ENCODE results near the gene CRLF3. TPM values are rescaled to one million over a fixed set of nuclear protein-coding genes. Genes with fewer than 3 reads are reported as not detected.

The CRLF3 gene
- total and polyA plus RNA-seq, 4 experiments from 2014 or later, result 92.7 to 123 (median 108) TPM

DNA sequence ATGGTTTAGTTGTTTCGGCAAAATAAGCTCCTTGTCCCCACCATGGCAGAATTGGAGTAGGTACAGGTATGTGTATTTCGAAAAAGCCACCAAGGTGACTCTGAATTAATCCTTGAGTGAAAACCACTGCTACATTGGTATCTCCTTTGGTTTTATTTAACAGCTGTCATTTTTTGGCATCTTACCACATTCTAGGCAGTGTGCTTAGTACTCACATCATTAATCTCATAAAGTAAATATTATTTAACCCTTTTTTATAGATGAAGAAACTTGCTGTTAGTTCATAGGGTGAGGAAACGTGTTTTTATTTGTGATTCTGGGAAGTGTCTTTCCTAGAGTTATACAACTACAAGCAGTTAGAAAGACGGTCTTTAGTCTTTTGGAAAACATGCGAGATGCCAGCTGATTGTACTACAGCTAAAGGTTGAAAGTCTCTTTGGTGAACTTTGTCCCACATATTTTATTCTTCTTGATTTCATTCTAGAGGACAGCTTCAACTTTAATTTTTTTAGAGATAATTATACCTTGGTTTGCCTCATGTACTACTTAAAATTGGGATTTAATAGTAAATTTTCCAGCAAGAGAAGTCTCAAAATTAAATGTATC lies 13.8 kb upstream of the CRLF3 start:
- H3K36me3 Mint-ChIP-seq, result peaks cover 9 to 10% of the 10 kb centered on the region in 2 donors
- intact Hi-C loops (cut with micrococcal nuclease), result no loop called here

DNA sequence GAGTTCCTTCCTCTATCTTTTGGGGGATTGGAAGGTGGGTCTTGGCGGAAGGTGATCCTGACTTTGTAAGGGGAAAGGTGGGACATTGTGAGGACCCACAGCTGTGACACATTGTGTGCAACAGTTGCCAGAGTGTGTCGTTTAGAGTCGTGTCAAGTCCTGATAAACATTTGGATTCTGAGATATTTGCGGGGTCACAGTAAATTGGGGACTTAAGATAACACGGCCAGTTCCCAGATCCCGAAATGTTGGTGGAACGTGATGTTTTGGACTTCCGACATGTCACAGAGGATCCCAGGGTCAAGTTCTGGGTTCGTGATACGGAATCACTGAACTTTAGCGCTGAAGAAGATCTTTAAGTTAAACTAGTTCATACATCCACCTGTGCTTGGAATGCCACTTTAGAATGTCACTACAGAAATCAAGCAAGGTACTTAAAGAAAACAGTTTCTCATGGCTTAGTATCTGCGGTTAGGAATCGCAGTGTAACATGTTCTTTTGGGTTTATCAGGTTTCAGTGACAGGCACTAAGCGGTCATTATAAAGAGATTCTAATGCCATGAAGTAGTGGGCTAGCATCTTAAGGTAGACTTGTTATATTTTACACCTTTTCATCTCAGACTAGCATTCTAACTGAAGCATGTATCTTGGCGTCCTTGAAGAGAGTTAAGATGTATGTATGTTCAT lies 8.1 kb upstream of the CRLF3 start:
- Histone ChIP-seq H3K4me3 (ENCODE audit: low read length in 2 of 2) (peak overlapping the region; percentile 45 to 87), H3K27ac (ENCODE audit: low read depth, low read length) (peak overlapping the region; percentile 73), H3K36me3 (ENCODE audit: insufficient read depth, low read length) (no peaks in the 10 kb centered on the region), H3K4me1 (ENCODE audit: insufficient read depth, low read length) (peaks cover 17% of the 10 kb centered on the region), H3K9me3 (ENCODE audit: control insufficient read depth in 1 of 2, low read length in 2 of 2) (no peaks in the 10 kb centered on the region), H3K27me3 (ENCODE audit: insufficient read depth, low read length) (no peaks in the 10 kb centered on the region)
- ChIA-PET CTCF (ENCODE audit: partially characterized antibody) (interaction anchor here (1.2 to 1.3 kb wide), 2 partner anchors 8 to 25 kb away, joined by 3 to 4 read pairs; partner anchors contain the start of gene CRLF3), POLR2A (ENCODE audit: partially characterized antibody) (interaction anchor here (0.8 to 2.1 kb wide), 4 partner anchors 8 to 123 kb away, joined by 3 to 5 read pairs (median 4); no protein-coding TSS in a partner anchor)
- peaks cover 18 to 26% (median 24%) of the 10 kb centered on the region in 4 donors for H3K4me1 Mint-ChIP-seq
- peak overlapping the region; percentile 83 to 97 (median 95) for H3K27ac Mint-ChIP-seq
- no peaks in the 10 kb centered on the region for H3K27me3 Mint-ChIP-seq
- peak overlapping the region; percentile 97 to 100 (median 98) for H3K4me3 Mint-ChIP-seq
- DNase-seq, result no peak
- H3K9me3 Mint-ChIP-seq, result peaks cover 0 to 5% (median 0%) of the 10 kb centered on the region in 8 donors
- intact Hi-C loops (cut with micrococcal nuclease), result loop anchor here (1.0 kb wide), 1 partner anchor 8 kb away; the partner anchor contains the start of gene CRLF3
- peaks cover 3 to 11% of the 10 kb centered on the region in 2 donors for H3K36me3 Mint-ChIP-seq

More for the DNA sequence above, 13.8 kb upstream of the CRLF3 start:
- Mint-ChIP-seq H3K27ac (no peak overlapping the region), H3K9me3 (no peaks in the 10 kb centered on the region), H3K4me3 (no peak overlapping the region), H3K27me3 (no peaks in the 10 kb centered on the region), H3K4me1 (no peaks in the 10 kb centered on the region)
- ChIA-PET POLR2A (ENCODE audit: partially characterized antibody) (no interaction called here), CTCF (ENCODE audit: partially characterized antibody) (interaction anchor here (3.7 kb wide), 1 partner anchor 13 kb away, joined by 15 read pairs; the partner anchor contains the start of gene CRLF3)
- Histone ChIP-seq H3K9me3 (ENCODE audit: control insufficient read depth in 1 of 2, low read length in 2 of 2) (no peaks in the 10 kb centered on the region), H3K27me3 (ENCODE audit: insufficient read depth, low read length) (no peaks in the 10 kb centered on the region), H3K27ac (ENCODE audit: low read depth, low read length) (no peak overlapping the region), H3K4me3 (ENCODE audit: low read length in 2 of 2) (no peak overlapping the region), H3K4me1 (ENCODE audit: insufficient read depth, low read length) (no peaks in the 10 kb centered on the region), H3K36me3 (ENCODE audit: insufficient read depth, low read length) (no peaks in the 10 kb centered on the region)
- no peak for DNase-seq

DNA sequence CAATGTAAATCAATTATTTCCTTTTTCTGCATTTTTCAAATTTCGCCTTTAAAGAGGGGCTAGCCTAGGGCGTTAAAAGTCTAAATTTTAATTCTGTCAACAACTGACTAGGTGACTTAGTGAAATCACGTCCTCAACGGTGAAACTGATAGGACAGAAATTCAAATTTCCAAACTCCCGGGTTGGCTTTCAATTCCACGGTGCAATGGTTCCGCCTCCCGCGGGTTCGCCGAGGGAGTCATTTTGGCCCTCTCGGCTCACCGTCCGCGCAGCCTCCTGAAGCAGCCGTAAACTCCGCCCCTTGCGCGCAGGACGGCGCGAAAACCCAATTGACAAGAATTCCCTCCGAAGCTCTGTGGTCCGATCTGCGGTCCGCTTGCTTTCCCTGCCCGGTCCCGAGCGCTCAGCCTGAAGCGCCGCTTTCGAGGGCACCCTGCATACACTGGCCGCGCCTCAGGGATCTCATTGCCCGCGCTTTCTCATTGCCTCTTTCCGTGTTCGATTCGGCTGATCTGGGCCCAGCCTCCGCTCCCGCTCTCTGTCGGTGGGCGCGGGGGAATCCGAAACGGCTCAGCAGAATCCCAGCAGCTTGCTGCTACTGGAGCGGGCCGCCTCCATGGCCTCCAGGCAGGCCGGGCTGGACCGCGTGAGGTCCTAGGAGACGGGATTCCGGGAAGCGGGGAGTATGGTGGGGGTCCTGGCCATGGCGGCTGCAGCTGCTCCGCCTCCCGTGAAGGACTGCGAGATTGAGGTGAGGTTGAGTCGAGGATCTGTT lies 7.4 kb upstream of the CRLF3 start, which contains the start of gene ATAD5:
Gene ATAD5 (plus strand): TSS at position 304 of the 775 bp plus-strand sequence. CDS start 382 bp downstream, at position 686.
- Mint-ChIP-seq H3K4me1 (peaks cover 19 to 26% (median 25%) of the 10 kb centered on the region in 4 donors), H3K36me3 (peaks cover 1 to 10% of the 10 kb centered on the region in 2 donors), H3K4me3 (peak within 1 kb of the TSS; percentile 97 to 100 (median 98)), H3K9me3 (peaks cover 0 to 5% (median 0%) of the 10 kb centered on the region in 8 donors), H3K27ac (peak within 1 kb of the TSS; percentile 90 to 97 (median 95)), H3K27me3 (no peaks in the 10 kb centered on the region)
- H3K9me3 ChIP-seq (ENCODE audit: control insufficient read depth in 1 of 2, low read length in 2 of 2), result no peaks in the 10 kb centered on the region
- H3K27ac ChIP-seq (ENCODE audit: low read depth, low read length), result peak within 1 kb of the TSS; percentile 73
- intact Hi-C loops (cut with micrococcal nuclease), result loop anchor here (1.0 kb wide), 1 partner anchor 8 kb away; the partner anchor contains the start of gene CRLF3
- H3K4me3 ChIP-seq (ENCODE audit: low read length in 2 of 2), result peak within 1 kb of the TSS; percentile 45 to 87
- peak; percentile 87 to 90 (median 88) for DNase-seq
- peaks cover 17% of the 10 kb centered on the region for H3K4me1 ChIP-seq (ENCODE audit: insufficient read depth, low read length)
- H3K36me3 ChIP-seq (ENCODE audit: insufficient read depth, low read length), result no peaks in the 10 kb centered on the region
- no peaks in the 10 kb centered on the region for H3K27me3 ChIP-seq (ENCODE audit: insufficient read depth, low read length)
- ChIA-PET POLR2A (ENCODE audit: partially characterized antibody) (interaction anchor here (0.7 to 2.1 kb wide), 6 partner anchors 9 to 139 kb away, joined by 3 to 5 read pairs (median 4); partner anchors contain the start of gene RNF135), CTCF (ENCODE audit: partially characterized antibody) (interaction anchor here (1.3 kb wide), 1 partner anchor 24 kb away, joined by 3 read pairs; no protein-coding TSS in a partner anchor)

DNA sequence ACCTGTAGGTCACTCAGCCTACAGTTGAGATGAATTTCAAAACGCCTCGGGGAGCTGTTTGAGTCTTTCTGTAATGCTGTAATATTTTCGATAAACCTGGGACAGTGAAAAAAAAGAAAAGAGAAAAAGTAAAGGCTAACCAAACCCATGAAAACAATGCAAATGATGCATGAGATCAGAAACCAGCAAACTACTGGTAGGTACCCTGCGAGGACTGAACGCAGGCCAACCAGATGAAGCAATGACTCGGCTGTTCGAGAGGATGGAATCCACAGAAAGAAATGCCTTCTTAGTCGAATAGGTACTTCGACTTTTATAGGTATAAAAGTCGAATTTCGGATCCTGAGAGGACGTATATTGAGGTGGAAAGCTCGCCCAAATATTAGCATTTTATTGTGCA lies 6.8 kb upstream of the CRLF3 start:
- H3K27me3 Mint-ChIP-seq, result no peaks in the 10 kb centered on the region
- H3K9me3 Mint-ChIP-seq, result peaks cover 0 to 5% (median 0%) of the 10 kb centered on the region in 8 donors
- DNase-seq, result no peak
- peak overlapping the region; percentile 97 to 100 (median 98) for H3K4me3 Mint-ChIP-seq
- Histone ChIP-seq H3K27me3 (ENCODE audit: insufficient read depth, low read length) (no peaks in the 10 kb centered on the region), H3K9me3 (ENCODE audit: control insufficient read depth in 1 of 2, low read length in 2 of 2) (no peaks in the 10 kb centered on the region), H3K4me1 (ENCODE audit: insufficient read depth, low read length) (peaks cover 17% of the 10 kb centered on the region), H3K27ac (ENCODE audit: low read depth, low read length) (peak overlapping the region; percentile 73), H3K4me3 (ENCODE audit: low read length in 2 of 2) (peak overlapping the region; percentile 45 to 87), H3K36me3 (ENCODE audit: insufficient read depth, low read length) (no peaks in the 10 kb centered on the region)
- peaks cover 19 to 26% (median 25%) of the 10 kb centered on the region in 4 donors for H3K4me1 Mint-ChIP-seq
- ChIA-PET POLR2A (ENCODE audit: partially characterized antibody) (interaction anchor here (0.7 to 2.1 kb wide), 5 partner anchors 9 to 139 kb away, joined by 3 to 5 read pairs (median 3); partner anchors contain the start of gene RNF135), CTCF (ENCODE audit: partially characterized antibody) (interaction anchor here (1.3 kb wide), 1 partner anchor 24 kb away, joined by 3 read pairs; no protein-coding TSS in a partner anchor)
- H3K27ac Mint-ChIP-seq, result peak overlapping the region; percentile 59 to 97 (median 95)
- intact Hi-C loops (cut with micrococcal nuclease), result no loop called here
- peaks cover 0 to 10% of the 10 kb centered on the region in 2 donors for H3K36me3 Mint-ChIP-seq

DNA sequence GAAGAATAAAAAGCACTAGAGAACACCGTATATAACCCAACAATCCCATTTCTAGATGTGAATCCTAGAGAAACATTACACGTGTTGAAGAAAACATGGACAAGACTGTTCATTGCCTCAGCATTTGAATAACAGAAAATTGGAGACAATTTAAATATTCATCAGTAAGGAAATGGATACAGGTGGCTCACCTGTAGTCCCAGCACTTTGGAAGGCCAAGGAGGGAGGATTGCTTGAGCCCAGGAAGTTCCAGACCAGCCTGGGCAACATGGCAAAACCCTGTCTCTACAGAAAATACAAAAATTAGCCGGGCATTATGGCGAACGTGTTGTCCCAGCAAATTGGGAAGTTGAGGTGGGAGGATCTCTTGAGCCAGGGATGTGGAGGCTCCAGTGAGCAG lies 4.5 kb upstream of the CRLF3 start:
- ChIA-PET POLR2A (ENCODE audit: partially characterized antibody) (no interaction called here), CTCF (ENCODE audit: partially characterized antibody) (interaction anchor here (1.4 to 12.7 kb wide), 2 partner anchors 19 to 114 kb away, joined by 3 to 271 read pairs; no protein-coding TSS in a partner anchor)
- Mint-ChIP-seq H3K27ac (peak overlapping the region in 1 of 7 donors; percentile 58), H3K9me3 (peaks cover 0 to 7% (median 0%) of the 10 kb centered on the region in 8 donors), H3K27me3 (no peaks in the 10 kb centered on the region), H3K4me1 (peaks cover 21 to 38% (median 32%) of the 10 kb centered on the region in 4 donors), H3K4me3 (peak overlapping the region in 5 of 8 donors; percentile 18 to 54 (median 30)), H3K36me3 (peaks cover 0 to 12% of the 10 kb centered on the region in 2 donors)
- H3K36me3 ChIP-seq (ENCODE audit: insufficient read depth, low read length), result no peaks in the 10 kb centered on the region
- no peaks in the 10 kb centered on the region for H3K27me3 ChIP-seq (ENCODE audit: insufficient read depth, low read length)
- H3K4me3 ChIP-seq (ENCODE audit: low read length in 2 of 2), result no peak overlapping the region
- no peak overlapping the region for H3K27ac ChIP-seq (ENCODE audit: low read depth, low read length)
- peaks cover 29% of the 10 kb centered on the region for H3K4me1 ChIP-seq (ENCODE audit: insufficient read depth, low read length)
- intact Hi-C loops (cut with micrococcal nuclease), result no loop called here
- H3K9me3 ChIP-seq (ENCODE audit: control insufficient read depth in 1 of 2, low read length in 2 of 2), result no peaks in the 10 kb centered on the region
- DNase-seq, result no peak

DNA sequence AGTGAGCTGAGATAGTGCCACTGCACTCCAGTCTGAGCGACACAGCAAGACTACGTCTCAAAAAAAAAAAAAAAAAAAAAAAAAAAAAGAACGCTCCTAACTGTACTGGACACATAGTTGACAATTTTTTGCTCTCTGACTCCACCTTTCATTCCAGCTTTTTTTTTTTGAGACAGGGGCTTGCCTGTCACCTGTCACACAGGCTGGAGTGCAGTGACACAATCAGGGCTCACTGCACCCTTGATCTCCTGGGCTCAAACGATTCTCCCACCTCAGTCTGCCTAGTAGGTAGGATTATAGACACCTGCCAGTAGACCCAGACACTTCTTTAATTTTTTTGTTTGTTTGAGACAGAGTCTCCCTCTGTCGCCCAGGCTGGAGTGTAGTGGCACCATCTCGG lies 2.6 kb upstream of the CRLF3 start:
- POLR2A ChIA-PET (ENCODE audit: partially characterized antibody), result interaction anchor here (11.3 kb wide), 1 partner anchor 18 kb away, joined by 317 read pairs; no protein-coding TSS in a partner anchor
- H3K27ac Mint-ChIP-seq, result peak overlapping the region in 2 of 7 donors; percentile 52 to 55
- H3K4me3 Mint-ChIP-seq, result peak overlapping the region in 1 of 8 donors; percentile 33

More for the DNA sequence above, 2.6 kb upstream of the CRLF3 start:
- Mint-ChIP-seq H3K27me3 (no peaks in the 10 kb centered on the region), H3K9me3 (peaks cover 0 to 7% (median 0%) of the 10 kb centered on the region in 8 donors), H3K36me3 (peaks cover 0 to 17% of the 10 kb centered on the region in 2 donors), H3K4me1 (peaks cover 16 to 34% (median 27%) of the 10 kb centered on the region in 4 donors)
- Histone ChIP-seq H3K27ac (ENCODE audit: low read depth, low read length) (no peak overlapping the region), H3K4me1 (ENCODE audit: insufficient read depth, low read length) (peaks cover 29% of the 10 kb centered on the region), H3K27me3 (ENCODE audit: insufficient read depth, low read length) (no peaks in the 10 kb centered on the region), H3K4me3 (ENCODE audit: low read length in 2 of 2) (no peak overlapping the region), H3K36me3 (ENCODE audit: insufficient read depth, low read length) (no peaks in the 10 kb centered on the region), H3K9me3 (ENCODE audit: control insufficient read depth in 1 of 2, low read length in 2 of 2) (no peaks in the 10 kb centered on the region)
- intact Hi-C loops (cut with micrococcal nuclease), result no loop called here
- CTCF ChIA-PET (ENCODE audit: partially characterized antibody), result interaction anchor here (0.6 to 12.7 kb wide), 6 partner anchors 8 to 522 kb away, joined by 3 to 271 read pairs (median 4); no protein-coding TSS in a partner anchor
- no peak for DNase-seq

All from CD4-positive, alpha-beta memory T cell (primary cell).